Brain microvascular endothelial cell (primary cell): ENCODE results near the gene PRDM16.

Experiments
- DNase-seq: peaks from one replicate; pipeline ENCODE4 v3.0.0-alpha.2; 2020
- H3K27ac ChIP-seq: fragments of 250-450 bp; sonication (Bioruptor Pico); 2 replicates; pipeline ENCODE4 v1.5.1; 2020; ENCODE audit warnings: mild to moderate bottlenecking, moderate library complexity
- H3K27me3 ChIP-seq: fragments of 250-450 bp; sonication (Bioruptor Pico); replicated peaks from 2 replicates; pipeline ENCODE4 v1.5.1; 2020; ENCODE audit warnings: mild to moderate bottlenecking
- H3K36me3 ChIP-seq: fragments of 250-450 bp; sonication (Bioruptor Pico); replicated peaks from 2 replicates; pipeline ENCODE4 v1.5.1; 2020; ENCODE audit warnings: mild to moderate bottlenecking
- H3K4me3 ChIP-seq: 2 replicates; pipeline ENCODE4 v1.5.1; 2011; ENCODE audit warnings: low read depth, mild to moderate bottlenecking, control low read depth, low read length, moderate library complexity
- CTCF ChIP-seq: IDR thresholded peaks from 2 replicates; pipeline ENCODE4 v1.5.1; 2011; ENCODE audit warnings: low read depth, mild to moderate bottlenecking, moderate library complexity, low read length, control low read depth, inconsistent platforms; ENCODE audit errors: missing control alignments
- in situ Hi-C: cut with HindIII; loops from 2 replicates; pipeline ENCODE4 v1.10.0; 2017; ENCODE audit warnings: low sequenced_read_pairs, low pct_ligation_motif_present

Gene PRDM16

DNA sequence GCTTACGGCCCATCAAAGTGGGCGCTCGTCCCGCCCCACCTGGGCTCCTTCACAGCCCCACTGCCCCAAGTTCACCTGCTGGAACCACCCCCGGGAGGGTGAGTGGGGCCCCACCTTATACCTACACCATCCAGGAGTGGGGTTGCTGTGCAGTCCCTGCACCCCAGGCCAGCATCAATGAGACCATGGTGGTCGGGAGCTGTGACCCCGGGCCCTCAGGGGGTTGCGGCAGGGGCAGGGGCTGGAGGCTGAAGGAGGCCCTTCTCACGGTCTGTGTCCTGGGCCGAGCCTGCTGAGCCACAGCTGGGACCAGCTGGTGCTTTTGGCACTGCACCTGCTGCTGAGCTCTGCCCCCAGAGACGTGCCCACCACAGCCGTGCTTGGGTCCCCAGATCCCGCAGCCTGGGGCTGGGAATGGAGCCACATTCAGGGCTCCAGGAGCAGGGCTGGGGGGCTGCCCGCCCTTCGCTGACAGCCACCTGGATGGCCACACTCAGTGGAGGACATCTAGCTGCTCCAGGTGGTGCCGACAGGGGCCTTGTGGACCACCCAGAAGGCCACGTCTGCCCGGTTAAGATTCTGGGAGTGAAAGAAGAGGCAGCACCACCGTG is 30.3 kb upstream of the PRDM16 start:
- no peaks in the 10 kb centered on the region for H3K36me3 ChIP-seq
- no peak overlapping the region for H3K4me3 ChIP-seq
- no peak for TF ChIP-seq CTCF
- in situ Hi-C loops, result no loop called here
- no peak for DNase-seq
- H3K27me3 ChIP-seq, result no peaks in the 10 kb centered on the region
- no peak overlapping the region for H3K27ac ChIP-seq

- Histone ChIP-seq H3K4me3 (no peak overlapping the region), H3K36me3 (no peaks in the 10 kb centered on the region), H3K27me3 (no peaks in the 10 kb centered on the region), H3K27ac (no peak overlapping the region)
- no peak for DNase-seq
- in situ Hi-C loops, result no loop called here
- TF ChIP-seq CTCF, result no peak
Measured at GRCh38 chr1:3040004-3040403, 29.0 kb upstream of the PRDM16 start.

DNA sequence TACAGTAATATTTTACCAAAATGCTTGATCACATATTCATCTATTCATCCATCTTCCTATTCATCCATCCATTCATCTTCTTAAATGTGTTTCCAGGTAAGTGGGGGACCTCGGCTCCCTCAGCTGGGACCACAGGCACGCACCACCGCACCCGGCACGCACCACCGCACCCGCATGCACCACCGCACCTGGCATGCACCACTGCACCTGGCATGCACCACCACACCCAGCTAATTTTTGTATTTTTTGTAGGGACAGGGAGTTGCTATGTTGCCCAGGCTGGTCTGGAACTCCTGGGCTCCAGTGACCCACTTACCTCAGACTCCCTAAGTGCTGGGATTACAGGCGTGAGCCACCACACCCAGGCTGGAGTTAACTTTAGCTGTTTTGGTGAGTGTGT is 26.5 kb upstream of the PRDM16 start:
- in situ Hi-C loops, result no loop called here
- no peak for DNase-seq
- Histone ChIP-seq H3K4me3 (no peak overlapping the region), H3K27me3 (no peaks in the 10 kb centered on the region), H3K27ac (no peak overlapping the region), H3K36me3 (no peaks in the 10 kb centered on the region)
- no peak for TF ChIP-seq CTCF

GRCh38 chr1:3049164-3049563 is 19.8 kb upstream of the PRDM16 start:
- TF ChIP-seq CTCF, result no peak
- no peak overlapping the region for H3K27ac ChIP-seq
- DNase-seq, result no peak
- in situ Hi-C loops, result no loop called here
- H3K27me3 ChIP-seq, result no peaks in the 10 kb centered on the region
- H3K36me3 ChIP-seq, result no peaks in the 10 kb centered on the region
- H3K4me3 ChIP-seq, result no peak overlapping the region

DNA sequence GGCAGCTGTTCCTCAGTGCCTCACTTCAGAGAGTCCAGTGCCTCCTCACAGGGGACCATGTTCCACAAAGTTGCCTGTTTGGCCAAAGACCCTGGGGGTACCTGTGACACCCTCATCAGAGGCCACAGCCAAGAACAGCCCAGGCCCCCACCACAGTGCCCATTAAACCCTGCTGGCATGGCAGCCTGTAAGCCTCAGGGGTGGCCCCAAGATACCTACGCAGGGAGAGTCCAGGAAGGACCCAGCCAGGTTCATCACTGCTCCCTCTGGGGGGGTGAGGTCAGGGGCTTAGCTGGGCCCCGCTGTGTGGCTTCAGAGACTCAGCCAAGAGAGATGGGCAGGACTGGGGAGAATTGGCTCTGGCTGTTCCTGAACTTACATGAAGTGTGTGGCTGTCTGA is 19.1 kb upstream of the PRDM16 start:
- Histone ChIP-seq H3K4me3 (no peak overlapping the region), H3K27me3 (no peaks in the 10 kb centered on the region), H3K36me3 (no peaks in the 10 kb centered on the region), H3K27ac (no peak overlapping the region)
- in situ Hi-C loops, result loop anchor here (25.0 kb wide), 1 partner anchor 362 kb away; no protein-coding TSS in a partner anchor
- no peak for TF ChIP-seq CTCF
- DNase-seq, result no peak

GRCh38 chr1:3050603-3051002 is 18.4 kb upstream of the PRDM16 start:
- Histone ChIP-seq H3K4me3 (no peak overlapping the region), H3K36me3 (no peaks in the 10 kb centered on the region), H3K27me3 (no peaks in the 10 kb centered on the region), H3K27ac (no peak overlapping the region)
- in situ Hi-C loops, result loop anchor here (25.0 kb wide), 1 partner anchor 362 kb away; no protein-coding TSS in a partner anchor
- no peak for TF ChIP-seq CTCF
- no peak for DNase-seq
